ENCODE results near the gene ING4.

The ING4 gene

GRCh38 chr12:6688543-6688998 lies 25.7 kb upstream of the ING4 start:
- DNase-seq (ENCODE audit: low read depth, low spot score): peak; percentile 49

DNA sequence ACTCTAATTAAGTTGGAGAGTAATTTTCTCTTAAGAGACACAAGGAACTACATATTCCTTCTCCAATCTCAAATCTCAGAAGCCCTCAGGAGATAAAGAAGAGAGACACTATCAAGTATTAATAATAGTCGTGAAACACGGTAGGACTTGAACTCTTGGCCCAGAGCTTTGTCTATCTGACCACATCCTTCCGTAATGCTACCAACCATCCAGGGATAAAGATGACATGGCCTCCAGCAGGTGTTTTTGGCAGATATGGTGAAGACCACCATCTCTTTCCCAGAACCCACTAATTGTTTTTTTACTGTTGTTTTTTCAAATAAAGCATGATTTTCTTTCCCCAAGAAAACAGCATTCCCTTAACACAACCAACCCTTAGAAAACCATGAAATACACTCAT lies 22.9 kb upstream of the ING4 start:
- no peak for DNase-seq (ENCODE audit: low read depth, low spot score)

GRCh38 chr12:6684609-6685008 lies 21.7 kb upstream of the ING4 start:
- no peak for DNase-seq (ENCODE audit: low read depth, low spot score)

DNA sequence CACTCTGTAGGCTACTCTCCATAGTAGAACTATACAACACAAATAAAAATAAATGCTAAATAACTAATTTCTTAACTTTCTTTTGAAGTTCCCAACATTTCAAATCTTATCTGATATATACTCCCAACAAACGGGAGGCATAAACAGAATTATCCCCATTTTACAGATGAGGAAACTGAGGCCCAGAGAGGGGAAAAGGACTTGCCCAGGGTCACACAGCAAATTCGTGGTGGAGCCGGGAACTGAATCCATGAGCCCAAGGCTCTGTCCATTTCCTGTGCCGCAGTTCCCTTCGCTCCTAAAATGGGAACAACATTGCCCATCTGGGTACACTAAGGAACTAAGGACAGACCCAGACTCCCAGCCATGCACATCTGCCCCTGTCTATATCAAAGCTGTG lies 14.0 kb upstream of the ING4 start:
- DNase-seq (ENCODE audit: low read depth, low spot score): no peak

DNA sequence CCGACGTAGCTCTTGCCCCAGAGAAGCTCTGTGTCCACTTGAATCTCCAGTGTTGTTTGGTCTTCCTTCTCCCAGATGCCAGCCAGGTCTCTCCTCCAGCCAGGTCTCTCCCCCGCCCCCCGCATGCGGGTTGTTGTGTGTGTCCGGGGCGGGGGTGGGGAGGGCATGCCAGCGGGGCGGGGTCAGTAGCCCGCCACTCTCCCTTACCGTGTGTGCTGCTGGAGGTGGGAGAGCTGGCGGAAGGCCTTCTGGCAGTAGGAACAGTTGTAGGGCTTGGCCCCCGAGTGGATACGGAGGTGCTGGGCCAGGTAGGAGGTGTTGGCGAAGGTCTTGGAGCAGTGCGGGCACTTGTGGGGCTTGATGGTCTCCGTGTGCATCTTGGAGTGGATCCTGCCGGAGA lies 9.2 kb upstream of the ING4 start:
- no peak for DNase-seq (ENCODE audit: low read depth, low spot score)

- no peak for DNase-seq (ENCODE audit: low read depth, low spot score)
These were observed 4.8 kb upstream of the ING4 start for GRCh38 chr12:6667559-6668210.

GRCh38 chr12:6666211-6666610 lies 3.3 kb upstream of the ING4 start:
- peak; percentile 84 for DNase-seq (ENCODE audit: low read depth, low spot score)

GRCh38 chr12:6664902-6665301 lies 2.0 kb upstream of the ING4 start:
- no peak for DNase-seq (ENCODE audit: low read depth, low spot score)

- no peak for DNase-seq (ENCODE audit: low read depth, low spot score)
These were observed 365 bp downstream of the ING4 start for GRCh38 chr12:6662602-6662905.

DNA sequence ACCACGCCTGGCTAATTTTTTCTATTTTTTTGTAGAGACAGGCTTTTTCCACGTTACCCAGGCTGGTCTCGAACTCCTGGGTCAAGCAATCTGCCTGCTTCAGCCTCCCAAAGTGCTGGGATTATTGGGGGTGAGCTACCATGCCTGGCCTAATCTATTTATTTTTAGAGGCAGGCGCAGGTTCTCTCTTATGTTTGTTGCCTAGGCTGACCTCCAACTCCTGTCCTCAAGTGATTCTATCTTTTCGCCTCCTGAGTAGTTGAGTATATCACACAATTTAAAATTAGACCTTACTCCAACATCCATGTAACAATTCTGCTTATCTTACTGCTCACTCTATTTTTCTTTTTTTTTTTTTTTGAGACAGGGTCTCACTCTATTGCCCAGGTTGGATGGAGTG lies 8.9 kb downstream of the ING4 start:
- DNase-seq (ENCODE audit: low read depth, low spot score): no peak

DNA sequence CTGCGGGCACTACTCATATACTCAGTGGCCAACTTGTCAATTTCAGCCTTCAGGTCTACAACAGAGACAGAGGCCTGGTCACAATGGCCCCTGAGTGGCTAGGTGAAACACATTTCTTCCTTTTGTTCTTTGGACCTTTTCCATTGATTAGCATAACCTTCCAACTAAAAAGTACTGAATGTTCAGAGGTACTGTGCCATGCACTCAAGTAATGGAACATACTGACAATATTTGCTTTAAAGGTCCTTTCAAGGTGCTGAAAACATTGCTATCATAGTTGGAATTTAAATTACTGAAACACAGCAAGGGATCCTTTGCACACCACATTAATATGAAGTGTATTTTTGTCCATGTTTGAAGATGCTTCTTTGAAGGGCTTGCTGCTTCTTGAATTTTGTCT lies 9.6 kb downstream of the ING4 start:
- DNase-seq (ENCODE audit: low read depth, low spot score): no peak

DNA sequence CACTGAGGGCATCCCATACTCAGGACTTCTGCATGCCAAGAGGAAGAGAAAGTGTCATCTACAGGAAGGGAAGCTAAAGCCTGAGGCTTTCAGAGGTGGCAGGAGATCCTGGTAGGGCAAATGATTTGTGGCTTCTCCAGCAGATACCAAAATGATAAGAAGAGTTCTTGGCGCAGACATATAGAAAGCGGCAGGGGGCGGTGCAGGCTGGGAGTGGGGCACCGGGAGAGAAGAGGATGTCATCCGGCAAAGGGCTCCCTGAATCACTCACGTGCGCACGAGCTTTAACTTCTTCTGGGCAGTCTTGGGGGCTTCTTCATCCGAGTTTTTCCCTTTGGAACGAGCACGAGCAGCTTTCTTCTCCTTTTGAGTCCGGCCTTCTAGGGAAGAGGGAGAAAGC lies 10.5 kb downstream of the ING4 start:
- no peak for DNase-seq (ENCODE audit: low read depth, low spot score)

- DNase-seq (ENCODE audit: low read depth, low spot score): no peak
These were observed 12.1 kb downstream of the ING4 start for GRCh38 chr12:6650832-6651231.

DNA sequence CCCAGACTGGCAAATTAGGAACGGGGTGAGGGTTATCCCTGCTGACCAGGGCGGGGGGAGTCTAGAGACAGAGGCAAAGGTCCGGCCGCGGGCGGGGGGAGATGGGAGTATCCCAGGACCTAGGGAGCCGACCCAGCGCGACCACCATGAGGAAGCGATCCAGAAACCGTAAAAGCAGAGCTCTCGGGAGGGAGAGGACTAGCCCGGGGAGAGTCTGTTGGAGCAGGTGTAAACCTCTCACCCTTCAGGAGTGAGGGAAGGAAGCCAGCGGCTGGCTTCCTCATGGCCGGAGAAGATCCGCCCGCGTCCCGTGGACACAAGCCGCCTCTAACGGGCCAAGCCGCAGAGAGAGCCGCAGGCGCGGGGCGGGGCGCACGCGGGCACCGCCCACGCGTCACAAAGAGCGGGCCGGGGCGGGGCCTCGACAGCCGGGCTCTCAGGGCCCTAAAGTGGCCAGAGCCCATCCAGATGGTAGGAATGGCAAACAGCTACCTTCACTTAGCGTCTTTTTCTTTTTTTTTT lies 15.8 kb downstream of the ING4 start, which contains the start of gene ACRBP:
Gene ACRBP (minus strand): TSS at position 350 of the 522 bp plus-strand sequence. CDS start 66 bp downstream, at position 284.
- DNase-seq (ENCODE audit: low read depth, low spot score): peak; percentile 66

DNA sequence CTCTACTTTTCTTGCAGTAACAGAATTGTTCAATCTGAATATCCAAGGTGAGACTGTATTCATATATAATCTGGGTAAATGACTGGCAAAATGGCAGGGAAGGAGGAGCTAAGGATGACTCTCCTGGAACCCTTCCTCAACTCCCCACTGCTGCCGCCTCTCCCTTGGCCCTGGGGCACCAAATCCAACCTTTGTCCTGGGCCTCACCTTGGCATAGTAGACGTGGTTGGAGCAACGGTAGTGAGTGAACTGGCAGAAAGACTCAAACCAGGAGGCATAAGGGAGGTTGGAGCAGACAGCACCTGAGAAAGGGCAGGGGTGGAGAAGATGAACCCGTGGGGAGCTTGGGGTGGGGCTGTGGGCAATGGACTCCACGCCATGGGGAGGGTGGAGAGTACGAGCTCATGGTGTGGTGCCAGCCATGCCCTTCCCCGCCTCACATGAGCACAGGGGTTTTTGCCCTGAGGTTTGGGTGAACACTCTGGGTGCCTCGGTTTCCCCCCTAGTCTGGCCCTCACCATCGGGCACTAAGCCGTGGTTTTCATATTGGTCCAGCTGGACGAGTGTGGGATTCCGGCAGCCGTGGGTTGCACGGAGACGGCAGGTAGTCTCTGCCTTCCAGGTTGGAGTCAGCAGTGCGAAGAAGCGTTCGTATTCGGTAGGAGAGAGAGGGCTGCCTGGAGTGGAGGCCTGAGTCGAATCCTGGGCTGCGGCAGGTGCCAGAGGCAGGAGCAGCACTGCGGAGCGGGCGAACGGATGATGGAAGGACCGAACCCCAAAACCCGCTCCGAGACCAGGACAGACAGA lies 16.4 kb downstream of the ING4 start:
- DNase-seq (ENCODE audit: low read depth, low spot score): no peak

DNA sequence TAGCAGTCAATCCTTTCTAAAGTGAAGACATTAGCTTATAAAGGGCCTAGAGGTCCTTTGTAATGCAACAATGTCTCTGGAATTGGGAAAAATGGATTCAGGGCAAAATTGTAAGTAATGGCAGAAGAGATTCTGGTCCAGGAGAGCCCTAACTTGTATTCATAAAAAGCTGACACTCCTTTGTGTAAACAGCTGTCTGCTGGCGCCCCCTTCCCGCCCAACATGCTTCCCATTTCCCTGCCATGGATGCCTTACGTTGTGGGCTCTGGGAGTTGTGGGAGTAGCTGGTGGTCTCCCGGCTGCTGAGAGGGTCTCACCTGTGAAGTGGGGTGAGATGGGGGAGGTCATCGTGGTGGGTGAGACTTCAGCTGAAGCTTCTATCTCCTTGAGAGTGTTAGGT lies 18.0 kb downstream of the ING4 start:
- DNase-seq (ENCODE audit: low read depth, low spot score): no peak

DNA sequence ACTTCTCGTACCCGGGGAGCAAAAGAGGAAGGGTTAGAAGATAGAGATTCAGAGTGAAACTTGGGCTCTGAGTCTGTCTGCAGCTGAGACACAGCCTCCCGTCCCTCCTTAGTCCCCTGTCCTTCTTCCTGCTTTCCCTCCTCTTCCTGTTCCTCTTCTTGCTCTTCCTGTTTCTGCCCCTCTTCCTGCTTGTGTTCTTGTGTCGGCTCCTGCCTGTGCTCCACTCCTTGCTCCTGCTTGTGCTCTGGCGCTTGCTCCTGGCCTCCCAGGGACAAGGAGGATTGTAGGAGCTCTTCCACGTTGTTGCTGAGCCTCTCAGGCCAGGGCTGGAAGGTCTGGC lies 18.7 kb downstream of the ING4 start:
- no peak for DNase-seq (ENCODE audit: low read depth, low spot score)

DNA sequence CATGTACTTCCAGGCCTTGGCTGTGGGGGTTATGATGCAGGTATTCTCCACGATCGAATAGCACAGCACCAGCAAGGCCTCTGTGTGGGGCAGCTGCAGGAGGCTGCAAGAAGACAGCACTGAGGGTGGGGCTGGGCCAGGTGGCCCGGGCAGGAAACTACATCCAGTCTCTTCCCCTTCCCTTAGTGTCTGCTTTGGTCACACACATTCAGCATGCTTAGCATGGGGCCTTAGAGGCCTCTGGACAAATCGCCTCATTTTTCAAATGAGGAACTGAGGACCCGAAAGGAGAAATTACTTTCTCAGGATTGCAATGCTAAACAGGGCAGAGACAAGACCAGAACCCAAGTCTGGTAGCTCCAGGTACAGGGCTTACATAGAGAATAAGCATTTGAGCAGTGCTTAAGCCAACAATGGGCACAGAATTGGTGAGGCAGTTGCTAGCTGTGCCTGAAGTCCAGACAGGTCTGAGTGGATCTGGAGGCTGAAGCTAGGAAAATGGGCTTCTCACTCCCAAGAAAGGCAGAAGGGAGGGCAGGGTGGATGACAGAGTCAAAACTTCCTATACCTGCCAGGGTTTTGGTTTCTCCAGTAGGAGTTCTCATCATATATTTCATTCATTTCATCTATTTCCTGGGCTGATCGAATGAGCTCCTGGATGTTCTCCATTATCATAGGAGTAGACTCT lies 19.2 kb downstream of the ING4 start:
- DNase-seq (ENCODE audit: low read depth, low spot score): no peak

DNA sequence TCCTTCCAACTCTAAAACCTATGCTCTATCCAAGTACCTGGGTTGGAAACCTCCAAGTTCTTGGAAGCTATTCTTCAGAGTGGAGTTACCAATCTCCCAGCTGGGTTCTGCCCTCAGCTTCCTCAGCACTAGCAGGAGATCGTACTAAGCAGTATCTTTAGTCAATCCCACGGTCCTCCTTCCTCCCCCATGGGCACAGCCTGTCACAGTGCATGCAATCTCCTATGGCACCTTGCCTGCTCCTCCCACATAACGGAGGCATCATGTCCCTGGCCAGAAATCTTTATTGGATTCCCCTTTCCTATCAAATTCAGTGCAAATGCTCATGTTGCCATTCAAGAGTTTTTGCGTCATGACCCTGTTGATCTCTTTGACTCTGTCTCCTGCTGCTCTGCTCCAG lies 21.8 kb downstream of the ING4 start:
- no peak for DNase-seq (ENCODE audit: low read depth, low spot score)

- no peak for DNase-seq (ENCODE audit: low read depth, low spot score)
These were observed 22.4 kb downstream of the ING4 start for GRCh38 chr12:6640497-6640896.

DNA sequence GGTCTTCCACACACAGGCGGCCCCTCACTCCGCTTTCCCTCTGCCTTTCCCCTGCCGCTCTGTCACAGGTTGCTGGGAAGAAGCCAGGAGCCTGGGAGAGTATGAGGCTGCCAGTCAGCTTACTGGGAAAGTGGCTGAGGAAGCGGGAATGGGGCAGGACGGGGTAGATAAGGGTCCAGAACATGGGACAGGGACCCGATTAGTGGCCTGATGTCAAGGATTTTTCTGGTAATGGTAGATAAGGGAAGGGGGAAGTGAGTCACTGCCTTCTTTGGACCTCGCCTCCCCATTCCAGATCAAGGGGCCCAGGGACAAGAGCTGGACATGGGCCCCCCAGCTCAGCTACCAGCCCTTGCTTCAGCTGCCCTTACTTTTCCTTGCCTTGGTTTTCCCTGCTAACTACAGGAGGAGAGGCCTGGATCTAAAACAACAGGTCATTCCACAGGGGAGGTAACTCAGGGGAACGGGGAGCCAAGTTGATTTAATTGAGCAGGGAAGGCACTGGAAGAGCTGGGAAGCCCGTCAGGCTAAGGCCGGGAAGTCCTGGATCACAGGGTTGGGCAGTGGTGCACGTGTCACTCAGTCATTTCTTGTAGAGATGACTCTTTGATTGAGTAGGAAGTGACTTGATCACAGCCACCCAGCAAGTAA lies 23.6 kb downstream of the ING4 start:
- no peak for DNase-seq (ENCODE audit: low read depth, low spot score)

GRCh38 chr12:6638305-6638704 lies 24.6 kb downstream of the ING4 start:
- no peak for DNase-seq (ENCODE audit: low read depth, low spot score)
